GM18505 (cell line): Measurements from ENCODE around the gene PLXNC1.
A peak's percentile ranks its signal among the peaks of the same experiment; 100 is the strongest.
"Not testable (repeated sequence)": the region's sequence is repeated elsewhere in the genome, so short reads cannot be mapped to it uniquely, and the experiment has no call there.

ENCODE experiments used
- ATAC-seq: cut with Tn5 transposase; IDR thresholded peaks from one replicate; pipeline ENCODE4 v1.9.1; 2021; ENCODE audit not compliant: unreplicated experiment
- POLR2A ChIP-seq: IDR thresholded peaks from 4 replicates; pipeline ENCODE4 v1.6.1; 2011; ENCODE audit warnings: borderline replicate concordance; ENCODE audit not compliant: insufficient read depth, insufficient read length; ENCODE audit errors: extremely low read depth

The PLXNC1 gene

GRCh38 chr12:94290353-94290752 lies 142.0 kb downstream of the PLXNC1 start:
- ATAC-seq: no peak
- TF ChIP-seq POLR2A: no peak

DNA sequence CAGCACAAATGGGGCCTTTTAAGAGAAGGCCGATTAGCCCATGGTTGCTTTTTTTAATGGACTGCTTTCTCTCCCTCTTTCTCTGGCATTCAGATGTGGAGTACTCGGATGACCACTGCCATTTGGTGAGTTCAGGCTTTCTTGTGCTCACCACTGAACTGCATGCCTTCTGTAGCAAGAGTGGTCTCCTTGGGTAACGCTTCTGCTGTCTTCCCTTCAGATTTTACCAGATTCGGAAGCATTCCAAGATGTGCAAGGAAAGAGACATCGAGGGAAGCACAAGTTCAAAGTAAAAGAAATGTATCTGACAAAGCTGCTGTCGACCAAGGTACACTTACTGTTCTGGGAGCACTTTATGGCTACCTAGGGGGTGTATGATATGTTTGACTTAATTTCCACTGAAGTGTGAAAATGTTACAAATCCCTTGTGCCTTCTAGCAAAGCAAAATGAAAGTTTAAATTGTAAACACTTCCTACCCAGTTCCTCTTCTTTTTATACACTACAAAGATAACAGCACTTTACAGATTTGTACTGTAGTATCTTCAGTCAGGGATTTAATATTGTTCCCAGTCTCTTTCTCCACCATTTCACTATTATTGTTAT lies 148.8 kb downstream of the PLXNC1 start:
- no peak for TF ChIP-seq POLR2A
- no peak for ATAC-seq

DNA sequence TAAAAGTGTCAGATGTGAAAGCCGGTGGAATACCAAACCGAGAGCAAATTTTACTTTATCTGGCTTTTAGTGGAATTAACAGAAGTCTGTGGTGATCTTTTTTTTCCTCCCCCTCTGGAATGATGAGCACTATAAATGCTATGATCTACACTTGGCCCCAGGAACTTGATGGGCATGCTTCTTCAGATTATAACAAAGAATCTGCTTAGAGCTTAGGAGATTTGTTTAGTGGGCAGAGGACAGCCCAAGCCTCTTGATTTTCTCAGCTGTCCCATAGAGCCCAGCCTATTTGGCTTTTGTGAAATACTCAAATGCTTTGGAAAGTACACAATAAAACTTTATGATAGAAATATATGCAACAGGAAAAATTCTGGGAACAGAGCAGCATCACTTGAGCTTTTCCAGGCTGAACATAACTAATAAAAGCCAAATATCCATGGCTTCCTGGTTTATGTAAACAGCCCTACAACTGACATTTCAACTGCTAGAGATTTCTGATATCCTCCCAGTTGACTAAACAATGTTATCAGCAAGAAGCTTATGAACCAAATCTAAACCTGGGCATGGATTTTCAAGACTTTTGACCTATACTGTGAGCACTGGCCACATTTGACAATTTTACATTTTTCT lies 149.6 kb downstream of the PLXNC1 start:
- TF ChIP-seq POLR2A: no peak
- no peak for ATAC-seq

- no peak for ATAC-seq
- TF ChIP-seq POLR2A: no peak
Measured at GRCh38 chr12:94299846-94300245, 151.5 kb downstream of the PLXNC1 start.

GRCh38 chr12:94304012-94304411 lies 155.6 kb downstream of the PLXNC1 start:
- TF ChIP-seq POLR2A: no peak
- ATAC-seq: no peak

DNA sequence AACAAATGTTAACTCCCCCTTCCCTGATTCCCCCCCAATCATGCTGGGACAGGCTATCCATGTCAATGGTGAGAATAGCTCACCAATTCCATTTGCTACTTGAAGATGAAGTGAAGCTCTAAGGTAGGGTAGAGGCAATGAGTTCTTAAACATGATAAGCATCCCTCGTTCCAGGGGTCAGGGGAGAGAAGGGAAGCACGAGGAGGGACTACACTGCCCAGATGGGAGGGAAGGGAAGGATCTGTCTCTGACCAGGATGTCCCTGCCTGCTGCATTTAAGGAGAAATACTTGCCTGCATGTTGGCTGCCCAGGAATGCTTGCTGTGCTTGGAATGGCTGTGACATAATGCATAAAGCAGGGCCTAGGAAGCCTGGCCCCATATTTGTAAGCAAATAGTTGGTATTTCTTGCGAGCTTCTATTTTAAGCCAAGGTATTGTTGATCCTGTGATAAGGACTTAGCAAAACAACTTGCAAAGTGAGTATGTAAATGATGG lies 156.2 kb downstream of the PLXNC1 start:
- no peak for ATAC-seq
- no peak for TF ChIP-seq POLR2A

GRCh38 chr12:94305130-94305957 lies 157.0 kb downstream of the PLXNC1 start:
- TF ChIP-seq POLR2A: peak; percentile 25
- ATAC-seq: peak; percentile 52

GRCh38 chr12:94308612-94309011 lies 160.2 kb downstream of the PLXNC1 start:
- no peak for ATAC-seq
- TF ChIP-seq POLR2A: no peak

DNA sequence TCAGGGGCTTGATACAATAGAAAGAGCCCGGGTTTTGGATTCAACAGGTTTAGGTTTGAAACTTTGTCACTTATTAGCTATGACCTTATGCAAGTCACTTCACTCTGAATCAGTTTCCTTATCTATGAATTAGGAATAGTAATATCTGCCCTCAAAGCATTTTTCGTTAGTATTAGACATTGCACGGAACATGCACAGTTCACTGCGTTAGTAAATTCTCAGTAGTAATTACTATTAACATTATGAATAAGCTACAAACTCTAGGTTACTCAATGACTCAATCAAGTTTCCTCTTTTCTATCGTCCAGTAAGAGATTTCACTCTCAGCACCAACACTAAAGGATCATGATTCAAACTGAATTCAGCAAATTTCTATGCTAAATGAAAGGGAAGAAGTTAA lies 161.0 kb downstream of the PLXNC1 start:
- no peak for TF ChIP-seq POLR2A
- peak; percentile 67 for ATAC-seq

GRCh38 chr12:94312378-94312777 lies 164.0 kb downstream of the PLXNC1 start:
- no peak for TF ChIP-seq POLR2A
- no peak for ATAC-seq

GRCh38 chr12:94316600-94316999 lies 168.2 kb downstream of the PLXNC1 start:
- ATAC-seq: not testable (repeated sequence)

- no peak for ATAC-seq
- no peak for TF ChIP-seq POLR2A
Measured at GRCh38 chr12:94318181-94318580, 169.8 kb downstream of the PLXNC1 start.

GRCh38 chr12:94320109-94320508 lies 171.7 kb downstream of the PLXNC1 start:
- TF ChIP-seq POLR2A: no peak
- no peak for ATAC-seq

DNA sequence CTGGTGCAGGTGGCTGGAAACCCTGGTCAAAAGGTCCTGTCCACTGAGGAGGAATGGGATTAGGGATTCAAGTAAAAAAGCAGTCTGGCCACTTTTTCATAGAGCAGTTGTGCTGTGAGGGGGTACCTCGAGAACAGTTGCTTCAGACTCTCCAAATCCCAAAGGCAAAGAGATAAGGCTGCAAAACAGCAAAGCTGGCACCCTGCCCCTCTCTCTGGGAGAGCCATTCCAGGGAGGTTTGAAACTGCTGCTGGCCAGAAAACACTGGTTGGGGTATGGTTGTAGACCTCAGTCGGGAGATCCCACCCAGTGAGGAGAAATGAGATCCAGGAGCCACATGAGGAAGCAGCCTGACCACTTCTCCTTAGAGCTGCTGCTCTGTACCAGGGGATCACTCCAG lies 174.0 kb downstream of the PLXNC1 start:
- ATAC-seq: no peak
- TF ChIP-seq POLR2A: no peak
